BJ (cell line): ENCODE measurements around the gene LRP1B. TPM values are rescaled to one million over a fixed set of nuclear protein-coding genes. Genes with fewer than 3 reads are reported as not detected.

Experiments
- CTCF ChIA-PET: fragments of 350-600 bp; formaldehyde crosslinking; extraction: SDS; loops from one replicate; lab custom pipeline; 2021; ENCODE audit warnings: antibody characterized with exemption, inconsistent platforms; lab: Yijun Ruan, JAX
- POLR2A ChIA-PET: fragments of 300-600 bp; sonication (Branson Sonifier 250); formaldehyde crosslinking; extraction: SDS; loops from one replicate; lab custom pipeline; 2021; ENCODE audit warnings: antibody characterized with exemption; lab: Charles Lee
- DNase-seq: peaks from one replicate; pipeline ENCODE4 v3.0.0-alpha.2; 2011; ENCODE audit warnings: low read depth
- H3K27me3 ChIP-seq: 2 replicates; pipeline ENCODE4 v1.6.0; 2011; ENCODE audit warnings: low read length; ENCODE audit not compliant: control insufficient read depth, insufficient read depth
- H3K36me3 ChIP-seq: 2 replicates; pipeline ENCODE4 v1.5.1; 2011; ENCODE audit warnings: low read length; ENCODE audit not compliant: control insufficient read depth, insufficient read depth
- H3K4me3 ChIP-seq: 2 replicates; pipeline ENCODE4 v1.5.1; 2011; ENCODE audit warnings: low read depth, mild to moderate bottlenecking, control low read depth, low read length
- polyA plus RNA-seq: library from polyadenylated mRNA; depleted of rRNA; stranded (reverse); fragments of >200 nt; gene quantifications from 2 replicates; pipeline ENCODE4 v1.2.3, GENCODE V29; 2011
- TF ChIP-seq, protein P1 (sequence below): IDR thresholded peaks from 2 replicates; pipeline ENCODE4 v1.5.1; 2011; ENCODE audit warnings: low read depth, mild to moderate bottlenecking, control low read depth, inconsistent platforms, low read length, moderate library complexity; ENCODE audit not compliant: insufficient read depth

The LRP1B gene
- polyA plus RNA-seq, 1 experiment, result 0.04 TPM

DNA sequence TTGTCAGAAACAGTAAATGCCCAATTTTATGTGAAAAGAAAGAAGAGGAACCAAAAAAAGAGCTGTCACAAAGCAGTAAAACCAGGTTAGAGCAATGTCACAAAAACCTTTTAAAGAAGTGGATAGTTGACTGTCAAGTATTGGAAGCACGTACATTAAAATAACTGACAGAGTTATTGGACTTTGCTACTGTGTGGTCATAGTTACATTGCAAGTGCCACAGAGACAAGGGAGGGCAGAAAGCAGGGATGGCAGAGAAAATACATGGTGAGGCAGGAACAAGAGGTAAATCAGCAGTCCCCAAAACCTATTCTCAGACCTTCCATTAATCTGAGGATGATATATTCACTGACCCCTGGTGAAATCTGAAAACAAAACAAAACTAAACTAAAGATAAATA lies 116.3 kb downstream of the LRP1B start:
- Histone ChIP-seq H3K4me3 (no peak overlapping the region), H3K36me3 (no peaks in the 10 kb centered on the region), H3K27me3 (no peaks in the 10 kb centered on the region)
- ChIA-PET POLR2A (no interaction called here), CTCF (no interaction called here)
- DNase-seq, result no peak
- TF ChIP-seq, protein P1, sequence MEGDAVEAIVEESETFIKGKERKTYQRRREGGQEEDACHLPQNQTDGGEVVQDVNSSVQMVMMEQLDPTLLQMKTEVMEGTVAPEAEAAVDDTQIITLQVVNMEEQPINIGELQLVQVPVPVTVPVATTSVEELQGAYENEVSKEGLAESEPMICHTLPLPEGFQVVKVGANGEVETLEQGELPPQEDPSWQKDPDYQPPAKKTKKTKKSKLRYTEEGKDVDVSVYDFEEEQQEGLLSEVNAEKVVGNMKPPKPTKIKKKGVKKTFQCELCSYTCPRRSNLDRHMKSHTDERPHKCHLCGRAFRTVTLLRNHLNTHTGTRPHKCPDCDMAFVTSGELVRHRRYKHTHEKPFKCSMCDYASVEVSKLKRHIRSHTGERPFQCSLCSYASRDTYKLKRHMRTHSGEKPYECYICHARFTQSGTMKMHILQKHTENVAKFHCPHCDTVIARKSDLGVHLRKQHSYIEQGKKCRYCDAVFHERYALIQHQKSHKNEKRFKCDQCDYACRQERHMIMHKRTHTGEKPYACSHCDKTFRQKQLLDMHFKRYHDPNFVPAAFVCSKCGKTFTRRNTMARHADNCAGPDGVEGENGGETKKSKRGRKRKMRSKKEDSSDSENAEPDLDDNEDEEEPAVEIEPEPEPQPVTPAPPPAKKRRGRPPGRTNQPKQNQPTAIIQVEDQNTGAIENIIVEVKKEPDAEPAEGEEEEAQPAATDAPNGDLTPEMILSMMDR, result no peak

DNA sequence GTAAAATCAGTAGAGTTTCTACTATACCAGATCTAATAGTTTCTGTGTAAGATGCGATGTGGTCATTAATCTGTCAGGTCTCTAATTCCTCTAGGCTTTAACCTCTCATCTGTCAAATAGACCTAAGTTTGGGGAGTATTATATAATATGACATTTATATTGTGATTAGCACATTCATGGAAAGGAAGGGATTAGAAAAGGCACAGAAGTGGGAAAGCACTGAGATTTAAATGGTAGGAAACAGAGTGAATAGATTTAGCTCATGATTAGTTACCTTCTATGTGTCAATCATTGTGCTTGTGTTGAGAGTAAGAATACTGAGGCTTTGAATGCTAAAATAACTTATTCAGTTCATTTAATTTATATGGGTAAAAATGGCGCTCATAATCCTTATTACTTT lies 118.0 kb downstream of the LRP1B start:
- Histone ChIP-seq H3K36me3 (no peaks in the 10 kb centered on the region), H3K27me3 (no peaks in the 10 kb centered on the region), H3K4me3 (no peak overlapping the region)
- DNase-seq, result no peak
- ChIA-PET POLR2A (no interaction called here), CTCF (no interaction called here)
- TF ChIP-seq, protein P1, result no peak

DNA sequence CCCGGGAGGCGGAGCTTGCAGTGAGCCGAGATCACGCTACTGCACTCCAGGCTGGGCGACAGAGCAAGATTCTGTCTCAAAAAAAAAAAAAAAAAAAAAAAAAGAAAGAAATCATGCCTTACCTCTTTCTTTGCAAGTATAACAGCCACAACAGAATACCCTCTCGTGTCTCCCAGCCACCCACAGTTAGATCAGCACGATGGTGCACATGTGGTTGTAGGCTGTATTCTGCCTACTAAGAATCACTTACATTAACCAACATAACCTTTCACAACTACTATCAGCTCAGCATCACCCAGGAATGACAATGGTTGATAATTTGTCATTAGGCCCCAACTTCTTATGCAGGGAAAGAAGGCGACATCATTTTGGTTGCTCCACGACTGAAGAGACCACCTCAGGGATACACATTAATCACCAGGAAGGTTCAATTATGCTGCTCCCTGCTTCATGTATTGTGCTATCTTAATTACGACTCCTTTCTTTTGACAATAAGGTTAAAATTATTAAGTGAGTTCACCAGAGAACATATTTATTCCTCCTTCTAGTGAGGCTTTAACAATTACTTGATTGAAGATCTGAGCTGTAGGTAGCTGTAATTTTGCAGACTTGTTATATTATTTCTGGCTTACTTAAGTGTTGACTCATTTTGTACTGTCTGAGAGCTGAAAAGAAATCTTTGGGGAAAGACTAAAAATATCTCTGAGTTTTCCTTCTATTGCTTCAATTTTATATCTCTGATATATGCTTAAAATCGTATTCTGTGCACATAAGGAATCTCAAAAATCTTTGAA lies 120.1 kb downstream of the LRP1B start:
- TF ChIP-seq, protein P1, result no peak
- H3K4me3 ChIP-seq, result no peak overlapping the region
- CTCF ChIA-PET, result no interaction called here
- no peak for DNase-seq
- no peaks in the 10 kb centered on the region for H3K27me3 ChIP-seq
- POLR2A ChIA-PET, result no interaction called here
- no peaks in the 10 kb centered on the region for H3K36me3 ChIP-seq

DNA sequence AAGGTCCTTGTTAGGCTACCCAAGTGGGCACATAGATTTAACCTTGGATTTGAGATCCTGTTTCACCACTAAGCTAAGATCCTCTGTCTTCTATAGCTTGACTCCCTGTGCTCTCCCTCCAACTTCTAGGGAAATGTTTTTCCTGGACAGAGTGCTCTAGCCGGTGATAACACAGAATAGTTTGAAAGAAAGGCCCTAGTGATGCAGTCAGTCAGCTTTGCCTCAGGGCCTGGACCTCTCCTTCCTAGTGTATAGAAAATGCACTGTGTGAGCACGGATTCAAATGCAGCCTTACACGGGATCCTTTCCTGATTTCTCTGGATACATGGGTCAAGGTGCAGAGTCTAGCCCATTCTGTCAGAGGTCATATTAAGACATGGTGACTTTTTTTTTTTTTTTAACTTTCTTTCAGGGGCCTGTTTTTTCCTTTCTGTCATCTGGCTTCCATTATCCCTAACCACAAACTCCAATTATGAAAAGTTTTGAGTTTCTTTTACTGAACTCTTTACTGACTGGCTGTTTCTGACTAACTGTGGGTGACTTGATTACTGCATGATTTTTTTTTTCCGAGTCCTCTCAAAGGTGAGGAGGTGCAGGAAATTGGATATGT lies 122.6 kb downstream of the LRP1B start:
- Histone ChIP-seq H3K36me3 (no peaks in the 10 kb centered on the region), H3K4me3 (no peak overlapping the region), H3K27me3 (no peaks in the 10 kb centered on the region)
- ChIA-PET POLR2A (no interaction called here), CTCF (no interaction called here)
- peak; percentile 34 for DNase-seq
- TF ChIP-seq, protein P1, result no peak

DNA sequence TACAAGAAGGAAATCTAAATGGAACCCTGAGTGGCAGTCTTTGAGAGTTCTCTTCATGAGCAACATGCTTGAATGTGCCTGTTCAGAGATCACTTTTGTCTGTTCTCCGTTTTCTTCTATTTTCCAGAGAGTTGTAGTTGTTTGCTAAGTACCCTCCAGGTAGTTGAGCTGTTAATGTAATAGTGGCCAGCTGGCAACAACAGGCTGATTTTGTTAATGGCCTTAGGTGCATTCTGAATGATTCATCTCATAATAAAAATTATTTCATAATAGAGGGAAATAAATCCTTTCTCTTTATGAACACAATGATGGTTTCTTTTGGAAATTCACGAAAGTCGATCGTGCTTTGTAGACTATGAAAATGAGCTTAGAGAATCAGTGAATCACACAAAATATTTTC lies 136.8 kb downstream of the LRP1B start:
- POLR2A ChIA-PET, result no interaction called here
- no peaks in the 10 kb centered on the region for H3K27me3 ChIP-seq

More for the DNA sequence above, 136.8 kb downstream of the LRP1B start:
- CTCF ChIA-PET, result no interaction called here
- DNase-seq, result no peak
- Histone ChIP-seq H3K36me3 (no peaks in the 10 kb centered on the region), H3K4me3 (no peak overlapping the region)
- TF ChIP-seq, protein P1, result no peak
